CD4-positive, alpha-beta T cell treated with Interleukin-4 for 4 hours (primary cell): ENCODE measurements around the gene COL16A1.

ENCODE experiments used
- DNase-seq: peaks from one replicate; pipeline ENCODE4 v3.0.0-alpha.2; 2020

COL16A1 gene

DNA sequence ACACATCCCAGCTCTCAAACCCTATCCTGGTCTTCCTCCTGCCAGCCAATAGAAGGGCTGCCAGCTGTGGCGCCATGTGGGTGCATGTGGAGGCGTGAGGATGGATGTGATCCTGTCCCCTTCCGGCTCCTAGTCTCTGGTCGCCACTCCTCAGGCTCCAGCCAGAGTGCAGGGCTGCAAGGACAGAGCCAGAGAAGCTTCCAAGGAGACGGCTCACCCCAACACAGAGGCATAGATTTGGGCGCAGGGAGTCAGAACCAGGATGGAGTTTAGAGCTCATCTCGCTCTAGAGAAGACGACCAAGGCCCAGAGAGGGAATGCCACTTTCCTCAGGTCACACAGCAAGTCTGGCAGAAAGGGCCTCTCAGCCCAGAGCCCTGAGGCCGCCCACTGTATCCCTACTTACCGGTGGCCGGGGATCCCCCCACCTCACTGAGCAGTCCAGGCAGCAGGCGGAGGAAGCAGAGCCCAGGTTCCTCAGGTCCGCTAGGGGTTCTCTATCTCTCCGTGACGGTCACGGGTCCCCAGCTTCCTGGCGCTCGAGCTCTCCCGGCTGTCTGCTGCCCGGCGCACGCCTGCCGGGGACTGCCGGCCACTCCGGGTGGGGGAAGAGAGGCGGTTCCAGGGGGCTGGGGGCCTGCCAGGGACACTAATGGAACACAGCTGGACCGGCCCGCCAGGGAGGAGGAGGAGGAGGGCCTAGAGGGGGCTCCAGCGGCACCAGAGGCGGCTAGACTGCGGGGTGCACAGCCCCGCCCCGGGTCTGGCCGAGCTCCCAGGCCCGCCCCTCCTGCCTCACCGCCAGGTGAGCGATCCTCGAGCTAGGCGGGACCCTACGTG lies at the start of gene COL16A1:
Gene COL16A1, minus strand, starts transcription at position 587 of the 840 bp plus-strand sequence. CDS start 1,824 bp downstream, outside the sequence.
- no peak for DNase-seq

DNA sequence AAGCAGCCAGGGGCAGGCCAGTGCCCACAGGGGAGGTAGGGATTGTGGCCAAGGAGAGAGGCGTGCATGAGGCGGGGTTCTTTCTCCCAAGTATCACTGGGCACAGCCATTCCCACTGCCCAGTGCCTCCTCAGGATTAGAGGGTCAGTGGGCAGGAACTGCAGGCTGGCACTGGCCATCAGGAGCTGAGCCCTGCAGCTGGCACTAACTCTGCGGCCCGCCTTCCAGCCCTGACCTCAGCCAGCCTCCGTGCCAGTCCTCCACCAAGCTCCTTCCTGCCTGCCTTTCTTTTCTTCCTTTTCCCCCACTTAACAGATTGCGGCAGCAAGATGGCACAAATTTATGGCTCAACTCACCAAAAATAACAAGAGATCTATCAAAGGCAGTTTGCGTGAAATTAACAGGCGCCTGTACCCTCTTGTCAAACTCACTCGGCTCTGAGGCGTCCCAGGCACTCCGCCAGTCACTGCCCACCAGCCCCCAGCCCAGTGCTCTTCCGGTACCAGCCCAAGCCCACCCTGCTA lies 49.2 kb upstream of the COL16A1 start:
- no peak for DNase-seq

GRCh38 chr1:31752258-31752657 lies 48.4 kb upstream of the COL16A1 start:
- no peak for DNase-seq

DNA sequence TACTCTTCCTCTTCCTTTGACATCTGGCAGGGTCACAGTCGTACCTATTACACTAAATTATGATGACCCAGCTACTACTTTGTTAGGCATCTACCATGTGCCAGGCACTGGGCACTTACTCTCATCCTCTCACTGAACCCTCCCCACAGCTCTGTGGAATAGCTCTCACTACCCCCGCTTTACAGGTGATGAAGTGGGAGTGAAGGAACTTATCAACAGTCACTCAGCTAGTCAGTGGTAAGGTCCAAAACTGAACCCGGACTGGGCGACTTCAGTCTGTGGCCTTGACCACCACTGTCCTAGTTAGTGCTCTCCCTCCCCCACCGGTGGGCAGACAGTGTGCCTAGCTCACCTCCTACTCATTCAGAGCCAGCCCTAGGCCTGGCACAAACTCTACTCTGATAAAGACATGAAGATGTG lies 48.0 kb upstream of the COL16A1 start:
- no peak for DNase-seq

- DNase-seq: peak; percentile 48
Measured at GRCh38 chr1:31750858-31751510, 47.2 kb upstream of the COL16A1 start.

DNA sequence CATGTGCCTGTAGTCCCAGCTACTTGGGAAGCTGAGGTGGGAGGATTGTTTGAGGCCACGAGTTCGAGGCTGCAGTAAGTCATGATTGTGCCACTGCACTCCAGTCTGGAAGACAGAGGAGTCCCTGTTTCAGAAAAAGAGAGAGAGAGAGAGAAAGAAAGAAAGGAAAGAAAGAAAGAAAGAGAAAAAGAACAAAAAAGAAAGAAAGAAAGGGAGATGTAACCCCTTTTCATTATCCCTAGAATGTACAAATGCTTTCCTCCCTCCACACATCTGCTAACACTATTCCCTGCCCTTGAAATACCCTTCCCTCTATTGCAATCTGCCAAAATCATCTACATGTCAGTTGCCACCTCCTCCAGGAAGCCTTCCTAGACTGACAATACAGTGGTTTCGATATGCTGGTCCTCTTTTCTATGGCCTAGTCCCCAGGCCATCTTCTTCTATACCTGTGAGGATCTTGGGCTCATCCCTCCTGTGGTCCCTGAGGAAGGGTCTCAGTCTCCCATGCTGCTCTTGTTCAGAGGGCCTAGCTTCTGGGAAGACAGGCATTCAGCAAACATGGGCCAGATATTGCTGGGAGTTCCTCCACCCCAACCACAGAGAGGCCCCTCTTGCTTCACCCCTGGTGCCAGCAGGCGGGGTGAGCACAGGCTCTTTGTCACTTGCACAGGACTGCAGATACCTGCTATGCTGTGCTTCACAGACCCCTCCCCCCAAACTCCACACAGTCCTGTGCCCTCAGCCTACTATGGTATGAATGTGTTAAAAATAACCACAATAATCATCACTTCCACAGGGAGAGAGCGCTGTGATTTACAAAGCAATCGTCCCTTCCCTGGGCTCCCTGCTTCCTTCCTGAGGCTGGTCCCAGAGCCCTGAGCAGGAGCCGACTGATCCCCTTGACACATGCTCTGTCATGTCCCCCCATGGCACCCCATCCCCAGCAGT lies 46.2 kb upstream of the COL16A1 start:
- no peak for DNase-seq

- no peak for DNase-seq
Measured at GRCh38 chr1:31748365-31748764, 44.5 kb upstream of the COL16A1 start.

DNA sequence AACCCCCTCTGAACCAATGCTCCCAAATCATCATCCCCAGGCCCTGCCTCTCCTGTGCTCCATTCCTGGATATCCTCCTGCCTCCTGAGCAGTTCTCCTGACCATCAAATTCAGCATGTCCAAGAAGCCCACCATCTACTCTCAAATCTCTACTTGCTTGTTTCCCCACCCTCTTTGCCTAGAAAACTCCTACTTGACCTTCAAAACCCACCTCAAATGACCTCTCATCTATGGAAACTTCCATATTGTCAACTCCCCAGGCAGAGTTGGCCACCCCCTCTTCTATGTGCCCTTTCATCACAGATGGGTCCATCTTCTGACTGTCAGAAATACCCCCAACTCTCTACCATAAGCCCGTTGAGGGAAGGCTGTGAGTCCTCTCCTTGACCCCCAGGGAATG lies 43.5 kb upstream of the COL16A1 start:
- DNase-seq: no peak

GRCh38 chr1:31746687-31747086 lies 42.9 kb upstream of the COL16A1 start:
- DNase-seq: no peak

- DNase-seq: no peak
Measured at GRCh38 chr1:31745946-31746670, 42.3 kb upstream of the COL16A1 start.

DNA sequence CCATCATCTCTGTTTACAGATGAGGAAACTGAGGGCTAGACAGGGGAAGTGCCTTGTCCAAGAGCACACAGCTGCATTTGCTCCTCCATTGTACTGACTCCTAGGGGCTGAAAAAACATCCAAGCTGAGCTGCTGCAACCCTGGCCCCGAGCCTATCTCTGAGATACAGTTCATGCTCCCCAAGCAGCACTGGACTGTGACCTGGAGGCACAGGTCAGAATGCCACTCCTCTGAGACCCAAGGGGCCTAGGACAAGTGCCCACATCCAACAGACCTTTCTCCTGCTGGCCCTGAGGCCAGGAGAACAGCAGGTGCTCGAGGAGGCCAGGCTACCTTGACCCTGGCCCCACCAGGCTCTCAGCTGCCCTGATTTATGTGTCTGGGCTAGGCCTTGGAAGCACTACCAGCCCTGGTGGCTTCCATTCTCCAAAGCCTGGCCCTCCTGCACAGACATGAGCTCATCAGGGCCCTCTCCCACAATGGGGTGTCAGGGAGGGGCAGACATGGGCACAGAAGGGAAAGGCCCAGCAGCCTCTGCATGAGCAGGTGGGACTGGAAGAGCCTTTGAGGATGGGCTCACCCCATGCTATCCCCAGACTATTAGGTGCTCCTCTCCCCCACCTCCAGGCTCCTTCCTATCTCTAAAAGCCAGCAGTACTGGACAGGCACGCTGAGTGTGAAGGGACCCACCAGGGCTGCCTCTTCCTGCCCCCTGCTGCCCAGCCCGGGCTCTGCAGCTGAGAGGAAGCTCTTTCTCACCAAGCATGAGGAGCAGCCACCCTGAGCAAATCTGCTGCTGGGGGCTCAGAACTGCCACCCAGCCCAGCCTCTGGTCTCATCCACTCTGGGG lies 41.5 kb upstream of the COL16A1 start:
- DNase-seq: peak; percentile 46

DNA sequence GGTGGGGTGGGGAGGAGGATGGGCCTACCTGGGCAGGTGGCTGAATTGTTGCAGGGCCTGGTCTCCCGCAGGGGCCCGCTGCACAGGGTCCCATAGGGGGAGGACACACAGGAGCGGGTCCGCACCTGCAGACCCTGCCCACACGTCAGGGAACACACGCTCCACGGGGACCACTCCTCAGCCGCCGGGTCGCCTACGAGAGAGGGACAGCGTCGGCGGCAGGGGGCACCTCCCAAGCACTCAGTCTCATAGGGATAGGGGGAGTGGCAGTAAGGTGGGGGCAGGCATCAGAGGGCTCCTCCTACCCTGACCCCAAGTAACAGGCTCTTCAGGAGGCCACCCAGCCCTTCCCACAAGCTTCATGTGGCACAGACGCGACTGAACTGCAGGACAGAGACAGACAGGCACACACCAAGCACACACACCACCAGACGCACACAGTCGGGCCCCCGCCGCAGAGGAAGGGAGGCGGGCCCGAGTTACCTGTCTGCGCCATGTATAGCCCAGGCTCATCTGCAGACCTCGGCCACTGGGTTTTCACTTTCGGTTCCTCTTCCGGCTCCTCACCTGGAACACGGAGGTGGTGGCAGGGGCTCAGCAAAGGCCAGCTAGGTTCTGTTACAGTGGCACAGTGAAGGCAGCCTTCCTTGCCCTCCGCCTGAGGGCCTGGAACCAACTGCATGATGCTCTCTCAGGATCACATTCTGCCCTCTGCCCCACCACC lies 40.5 kb upstream of the COL16A1 start:
- no peak for DNase-seq

DNA sequence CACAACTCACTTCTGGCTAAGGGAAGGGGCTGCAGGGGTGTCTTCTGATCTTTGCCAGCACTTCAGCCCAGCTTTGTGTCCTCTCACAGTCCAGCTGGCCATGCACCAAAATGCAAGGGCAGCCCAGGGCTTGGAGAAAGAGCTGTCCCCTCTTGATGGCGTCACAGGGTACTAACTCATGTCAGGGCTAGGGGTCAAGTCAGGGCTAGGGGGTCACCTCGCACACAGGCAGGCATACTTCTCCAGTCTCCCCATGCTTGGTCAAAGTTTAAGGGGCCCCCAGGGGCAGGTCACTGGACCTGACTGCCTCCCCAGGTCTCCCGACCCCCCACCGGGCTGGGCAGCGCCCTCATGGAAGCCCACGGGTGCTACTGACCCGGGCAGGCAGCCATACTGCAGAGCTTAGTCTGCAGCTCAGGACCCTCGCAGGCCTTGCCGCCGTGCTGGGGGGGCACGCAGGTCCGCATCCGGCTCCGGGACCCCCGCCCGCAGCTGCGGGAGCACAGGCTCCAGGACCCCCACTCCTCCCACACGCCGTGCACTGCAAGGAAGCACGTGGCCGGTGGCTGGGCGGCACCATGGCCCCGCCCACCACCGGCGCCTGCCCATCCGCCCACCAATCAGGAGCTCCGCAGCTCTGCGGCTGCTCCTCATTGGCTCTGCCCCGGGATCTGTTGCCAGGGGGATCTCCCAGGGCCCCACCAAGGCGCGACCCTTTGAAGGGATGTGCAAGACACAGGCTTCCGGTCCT lies 38.8 kb upstream of the COL16A1 start:
- no peak for DNase-seq

DNA sequence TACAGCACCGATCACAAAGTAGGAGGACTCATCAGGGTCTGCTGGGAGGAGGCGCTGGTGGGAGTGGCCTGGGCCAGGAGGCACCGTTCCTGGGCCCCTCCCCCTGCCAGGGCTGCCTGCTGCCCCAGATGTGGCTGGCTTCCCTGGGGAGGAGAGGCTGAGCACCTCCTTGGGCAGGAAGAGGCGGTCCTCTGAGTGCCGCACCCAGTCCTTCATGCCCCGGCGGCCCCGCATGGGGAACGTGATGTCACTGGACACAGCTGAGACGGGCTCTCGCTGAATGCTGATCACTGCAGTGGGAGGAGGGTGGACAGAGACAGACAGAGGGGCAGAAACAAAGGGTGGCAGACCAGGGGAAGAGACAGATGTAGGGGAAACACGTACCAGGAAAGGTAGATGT lies 35.5 kb upstream of the COL16A1 start:
- peak; percentile 46 for DNase-seq

DNA sequence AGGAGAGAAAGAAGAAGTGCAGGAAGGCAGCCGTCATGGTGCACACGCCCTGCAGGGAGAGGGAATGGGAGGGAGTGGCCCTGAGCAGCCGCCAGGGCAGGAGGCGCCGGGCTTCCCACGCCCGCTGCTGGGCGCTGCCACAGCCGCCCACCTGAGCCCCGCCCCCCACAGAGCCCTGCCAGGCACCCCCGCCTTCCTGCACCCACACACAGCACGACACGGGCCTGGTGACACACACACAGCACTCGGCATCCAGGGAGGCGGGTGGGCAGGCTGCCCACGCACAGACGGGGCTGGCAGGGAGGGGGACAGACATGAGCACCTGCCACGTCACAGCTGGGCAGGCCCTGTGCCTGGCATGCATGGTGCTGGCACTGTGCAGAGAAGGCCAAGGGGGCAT lies 32.9 kb upstream of the COL16A1 start:
- DNase-seq: no peak

DNA sequence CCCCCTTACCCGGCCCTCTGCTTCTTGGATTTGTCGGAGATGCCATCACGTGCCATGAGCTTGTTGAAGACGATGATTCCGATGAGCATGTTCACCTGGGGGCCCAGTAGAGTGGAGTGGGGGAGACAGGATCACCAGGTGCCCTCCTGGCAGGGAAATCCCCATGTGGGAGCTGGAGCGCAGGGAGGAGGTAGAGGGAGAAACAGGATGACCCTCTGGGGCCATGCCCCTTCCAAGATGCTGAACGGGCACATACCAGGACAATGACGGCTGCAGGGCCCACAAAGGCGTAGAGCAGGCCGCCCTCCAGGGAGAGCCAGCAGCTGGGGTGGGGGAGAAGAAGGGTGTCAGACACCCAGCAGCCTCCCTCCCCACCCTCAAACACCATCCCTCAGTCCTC lies 31.8 kb upstream of the COL16A1 start:
- DNase-seq: no peak

- DNase-seq: no peak
Measured at GRCh38 chr1:31734582-31735107, 30.8 kb upstream of the COL16A1 start.

DNA sequence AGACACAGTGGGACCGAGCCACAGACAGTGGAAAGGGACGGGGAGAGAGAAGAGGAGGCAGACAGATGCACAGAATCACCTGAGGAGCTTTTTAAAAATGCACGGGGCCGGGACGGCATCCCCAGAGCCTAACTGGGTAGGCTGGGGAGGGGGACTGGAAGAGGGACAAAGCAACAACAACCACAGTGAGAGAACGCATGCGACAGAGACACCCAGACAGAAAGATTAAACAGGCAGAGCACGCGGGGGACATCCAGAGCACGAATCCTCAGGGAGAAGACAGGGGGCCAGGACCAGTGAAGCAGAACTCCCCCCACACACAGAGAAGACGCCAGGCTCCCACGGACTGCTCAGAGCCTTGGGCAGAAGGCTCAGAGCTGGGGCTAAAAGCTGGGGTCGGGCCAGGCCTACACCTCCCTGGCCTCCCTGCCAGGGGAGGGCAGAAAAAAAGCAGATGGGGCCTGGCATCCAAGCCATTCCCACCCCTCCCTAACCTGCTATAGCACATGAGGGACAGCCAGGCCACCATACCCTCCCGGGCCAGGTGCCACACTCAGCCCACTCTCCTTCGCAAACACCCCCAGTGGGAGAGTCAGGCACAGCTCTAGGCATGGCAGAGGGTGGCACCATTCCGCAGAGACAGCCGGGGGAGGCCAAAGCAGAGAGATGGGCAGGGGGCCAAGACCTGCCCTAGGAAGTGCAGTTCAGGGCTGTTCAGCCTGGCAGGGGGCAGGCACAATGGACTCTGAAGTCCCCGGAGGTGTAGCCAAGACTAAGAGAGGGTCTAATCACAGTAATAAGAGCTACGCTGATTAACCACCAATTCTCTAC lies 29.8 kb upstream of the COL16A1 start:
- no peak for DNase-seq
